GM21515 (cell line): ENCODE measurements around the gene BAZ1A.

ENCODE experiments used
- ATAC-seq: cut with Tn5 transposase; IDR thresholded peaks from one replicate; pipeline ENCODE4 v1.9.1; 2021; ENCODE audit not compliant: unreplicated experiment

The BAZ1A gene

GRCh38 chr14:34732802-34733201, 142.4 kb downstream of the BAZ1A start:
- no peak for ATAC-seq

GRCh38 chr14:34723867-34724266, 151.3 kb downstream of the BAZ1A start:
- ATAC-seq: no peak

GRCh38 chr14:34722723-34723545, 152.2 kb downstream of the BAZ1A start:
- ATAC-seq: no peak

- ATAC-seq: no peak
Measured at GRCh38 chr14:34721129-34721528, 154.0 kb downstream of the BAZ1A start.

GRCh38 chr14:34718750-34719304, 156.3 kb downstream of the BAZ1A start:
- ATAC-seq: no peak

- ATAC-seq: no peak
Measured at GRCh38 chr14:34715127-34715863, 159.9 kb downstream of the BAZ1A start.

GRCh38 chr14:34714320-34715126, 160.6 kb downstream of the BAZ1A start, which contains the start of gene CFL2:
CFL2 (minus strand) TSS chr14:34714593; CDS start chr14:34714540, 53 bp downstream.
- peak; percentile 82 for ATAC-seq

GRCh38 chr14:34713681-34714319, 161.4 kb downstream of the BAZ1A start:
- peak; percentile 25 for ATAC-seq

- no peak for ATAC-seq
Measured at GRCh38 chr14:34713122-34713680, 162.0 kb downstream of the BAZ1A start.

GRCh38 chr14:34711796-34712712, 163.1 kb downstream of the BAZ1A start:
- no peak for ATAC-seq

GRCh38 chr14:34711169-34711568, 164.0 kb downstream of the BAZ1A start:
- ATAC-seq: no peak

- ATAC-seq: no peak
Measured at GRCh38 chr14:34710744-34711143, 164.4 kb downstream of the BAZ1A start.

- ATAC-seq: no peak
Measured at GRCh38 chr14:34710006-34710405, 165.2 kb downstream of the BAZ1A start.

- no peak for ATAC-seq
Measured at GRCh38 chr14:34707722-34708121, 167.4 kb downstream of the BAZ1A start.
